H1 (cell line): ENCODE data around the gene TRABD2A. TPM values are rescaled to one million over a fixed set of nuclear protein-coding genes. Genes with fewer than 3 reads are reported as not detected.
"Not testable (repeated sequence)": the region's sequence is repeated elsewhere in the genome, so short reads cannot be mapped to it uniquely, and the experiment has no call there.

Experiments used
- CTCF ChIA-PET: fragments of 300-600 bp; sonication (Branson Sonifier 250); formaldehyde crosslinking; loops from one replicate; lab custom pipeline; 2021; ENCODE audit not compliant: partially characterized antibody; lab: Charles Lee
- POLR2A ChIA-PET: fragments of 300-600 bp; sonication (Branson Sonifier 250); formaldehyde crosslinking; loops from one replicate; lab custom pipeline; 2021; ENCODE audit warnings: inconsistent platforms; ENCODE audit not compliant: partially characterized antibody; lab: Charles Lee
- DNase-seq, 2 experiments: peaks; one replicate each; pipeline versions ENCODE4 v3.0.0 to v3.0.0-alpha.2; 2010 to 2022; ENCODE audit warnings: low spot score in 2 of 2, low read depth in 1 of 2, mixed read lengths in 1 of 2
- FAIRE-seq: peaks from 2 replicates; lab custom pipeline; 2011; peaks lifted over from hg19 to GRCh38; lab: Jason Lieb, UNC
- H2AFZ ChIP-seq: 2 replicates; pipeline ENCODE4 v1.8.1; 2012; ENCODE audit warnings: low read length, inconsistent platforms
- H2AK5ac ChIP-seq: 2 replicates; pipeline ENCODE4 v1.6.1; 2013; ENCODE audit warnings: low read depth, low read length
- H2BK120ac ChIP-seq: replicated peaks from 2 replicates; pipeline ENCODE3; 2013; ENCODE audit warnings: low read depth, low read length, inconsistent platforms
- H2BK12ac ChIP-seq: 2 replicates; pipeline ENCODE4 v1.6.1; 2013; ENCODE audit warnings: low read depth, low read length
- H2BK15ac ChIP-seq: 2 replicates; pipeline ENCODE4 v1.6.1; 2013; ENCODE audit warnings: low read length
- H2BK20ac ChIP-seq: 2 replicates; pipeline ENCODE4 v1.6.1; 2013; ENCODE audit warnings: low read length
- H2BK5ac ChIP-seq: 2 replicates; pipeline ENCODE4 v1.6.1; 2013; ENCODE audit warnings: low read depth, low read length
- H3K14ac ChIP-seq: 2 replicates; pipeline ENCODE4 v1.6.1; 2013; ENCODE audit warnings: inconsistent platforms; ENCODE audit not compliant: insufficient read length
- H3K18ac ChIP-seq: 2 replicates; pipeline ENCODE4 v1.6.1; 2013; ENCODE audit warnings: low read length; ENCODE audit errors: extremely low read depth
- H3K23ac ChIP-seq: 2 replicates; pipeline ENCODE4 v1.6.1; 2013; ENCODE audit warnings: inconsistent platforms; ENCODE audit not compliant: insufficient read length
- H3K23me2 ChIP-seq: 2 replicates; pipeline ENCODE4 v1.6.1; 2013; ENCODE audit warnings: low read depth, low read length
- H3K27ac ChIP-seq: 2 replicates; pipeline ENCODE4 v1.6.1; 2011; ENCODE audit warnings: low read depth, low read length, inconsistent platforms
- H3K27me3 ChIP-seq, 4 experiments: replicated peaks in 1 of 4; 1 replicate in 1 of 4; 2 replicates in 3 of 4; pipeline versions ENCODE4 v1.6.1 to v1.8.1; 2011 to 2013; ENCODE audit warnings: low read length in 3 of 4, mild to moderate bottlenecking in 3 of 4, inconsistent platforms in 2 of 4, mixed read lengths in 2 of 4, moderate library complexity in 1 of 4; ENCODE audit not compliant: control insufficient read depth in 3 of 4, insufficient read depth in 3 of 4; ENCODE audit errors: extremely low read depth in 1 of 4
- H3K36me3 ChIP-seq, 4 experiments: 2 replicates each; pipeline versions ENCODE4 v1.6.1 to v1.8.1; 2011 to 2013; ENCODE audit warnings: mild to moderate bottlenecking in 4 of 4, low read length in 3 of 4, moderate library complexity in 2 of 4, control low read depth in 1 of 4, inconsistent platforms in 1 of 4; ENCODE audit not compliant: insufficient read depth in 4 of 4, control insufficient read depth in 2 of 4
- H3K4ac ChIP-seq: replicated peaks from 2 replicates; pipeline ENCODE3; 2013; ENCODE audit warnings: low read length, low read depth, mixed read lengths, inconsistent platforms; ENCODE audit not compliant: insufficient read length
- H3K4me1 ChIP-seq, 4 experiments: replicated peaks in 1 of 4; 1 replicate in 1 of 4; 2 replicates in 3 of 4; pipeline versions ENCODE4 v1.6.1 to v1.8.1; 2011 to 2013; ENCODE audit warnings: low read length in 3 of 4, inconsistent platforms in 2 of 4, mixed read lengths in 1 of 4; ENCODE audit not compliant: insufficient read depth in 4 of 4, control insufficient read depth in 3 of 4
- H3K4me2 ChIP-seq, 2 experiments: 2 replicates each; pipeline versions ENCODE4 v1.6.1 to v1.8.1; 2011 to 2013; ENCODE audit warnings: low read depth in 2 of 2, low read length in 2 of 2, control low read depth in 1 of 2, inconsistent platforms in 1 of 2, mild to moderate bottlenecking in 1 of 2; ENCODE audit not compliant: insufficient read depth in 1 of 2
- H3K4me3 ChIP-seq, 4 experiments: fragments of 200-600, 300-600 bp in 1 of 4; sonication (generic), shearing (Covaris generic), sonication (Bioruptor Twin) in 1 of 4; 2 replicates each; pipeline versions ENCODE4 v1.5.1 to v1.8.1; 2011 to 2016; ENCODE audit warnings: low read length in 4 of 4, low read depth in 3 of 4, control low read depth in 2 of 4, inconsistent platforms in 2 of 4, mild to moderate bottlenecking in 2 of 4, mixed read lengths in 1 of 4, moderate library complexity in 1 of 4; ENCODE audit not compliant: insufficient read depth in 2 of 4; ENCODE audit errors: extremely low read depth in 1 of 4
- H3K56ac ChIP-seq: replicated peaks from 2 replicates; pipeline ENCODE3; 2013; ENCODE audit warnings: low read depth, mild to moderate bottlenecking, mixed read lengths, low read length, inconsistent platforms; ENCODE audit not compliant: insufficient read length
- H3K79me1 ChIP-seq: 2 replicates; pipeline ENCODE4 v1.6.1; 2013; ENCODE audit warnings: low read depth, low read length, control low read depth
- H3K79me2 ChIP-seq, 2 experiments: 2 replicates each; pipeline versions ENCODE4 v1.6.1 to v1.8.1; 2012 to 2013; ENCODE audit warnings: low read length in 2 of 2, mild to moderate bottlenecking in 2 of 2, inconsistent platforms in 1 of 2; ENCODE audit not compliant: insufficient read depth in 2 of 2, control insufficient read depth in 1 of 2
- H3K9ac ChIP-seq, 4 experiments: replicated peaks in 1 of 4; 1 replicate in 1 of 4; 2 replicates in 3 of 4; pipeline versions ENCODE4 v1.6.1 to v1.8.1; 2011 to 2013; ENCODE audit warnings: low read depth in 3 of 4, low read length in 3 of 4, control low read depth in 2 of 4, mild to moderate bottlenecking in 2 of 4, moderate library complexity in 2 of 4, inconsistent platforms in 1 of 4; ENCODE audit errors: extremely low read depth in 1 of 4
- H3K9me3 ChIP-seq, 2 experiments: 2 replicates each; pipeline versions ENCODE4 v1.6.1 to v1.8.1; 2012 to 2013; ENCODE audit warnings: mild to moderate bottlenecking in 2 of 2, moderate library complexity in 2 of 2, control low read depth in 1 of 2, inconsistent platforms in 1 of 2, low read depth in 1 of 2, low read length in 1 of 2, mixed read lengths in 1 of 2; ENCODE audit not compliant: insufficient read depth in 2 of 2
- H4K20me1 ChIP-seq, 2 experiments: replicated peaks in 1 of 2; 2 replicates each; pipeline versions ENCODE3 to v1.8.1; 2011 to 2013; ENCODE audit warnings: inconsistent platforms in 2 of 2, low read length in 2 of 2, mild to moderate bottlenecking in 1 of 2; ENCODE audit not compliant: insufficient read depth in 2 of 2, control insufficient read depth in 1 of 2
- H4K5ac ChIP-seq: 2 replicates; pipeline ENCODE4 v1.6.1; 2013; ENCODE audit warnings: low read length, low read depth, mixed read lengths, inconsistent platforms; ENCODE audit not compliant: insufficient read length
- H4K8ac ChIP-seq: 2 replicates; pipeline ENCODE4 v1.8.0; 2013; ENCODE audit warnings: mild to moderate bottlenecking, moderate library complexity, low read length, inconsistent platforms; ENCODE audit not compliant: insufficient read depth; ENCODE audit errors: extremely low read depth
- H4K91ac ChIP-seq: replicated peaks from 2 replicates; pipeline ENCODE3; 2013; ENCODE audit warnings: low read length, mixed read lengths, inconsistent platforms; ENCODE audit not compliant: insufficient read length
- EP300 ChIP-seq, 2 experiments: IDR thresholded peaks; 1 replicate in 1 of 2; 2 replicates in 1 of 2; pipeline ENCODE4 v1.6.1; 2011 to 2012; ENCODE audit warnings: low read depth in 2 of 2, low read length in 2 of 2, mild to moderate bottlenecking in 2 of 2, borderline replicate concordance in 1 of 2, inconsistent platforms in 1 of 2, moderate library complexity in 1 of 2
- NANOG ChIP-seq: IDR thresholded peaks from 2 replicates; pipeline ENCODE4 v1.6.1; 2011; ENCODE audit warnings: low read length, low read depth, mild to moderate bottlenecking, inconsistent platforms; ENCODE audit not compliant: insufficient read depth, poor library complexity, severe bottlenecking
- TEAD4 ChIP-seq: IDR thresholded peaks from 2 replicates; pipeline ENCODE4 v1.6.1; 2012; ENCODE audit warnings: low read depth, low read length, inconsistent platforms, mixed read lengths
- WGBS, 2 experiments: shearing (Covaris generic) in 1 of 2; methylation state at CpG; one replicate each; pipeline versions ENCODE4 v1.1.6 to v1.1.7; 2013 to 2015; ENCODE audit warnings: low lambda C conversion rate in 2 of 2, mixed read lengths in 2 of 2, inconsistent platforms in 1 of 2, low coverage in 1 of 2, missing lambda C conversion rate in 1 of 2; ENCODE audit not compliant: insufficient replicate concordance in 2 of 2, insufficient coverage in 1 of 2, insufficient read length in 1 of 2; ENCODE audit errors: extremely low coverage in 1 of 2, missing lambda C conversion rate in 1 of 2; 5-methylcytosine and 5-hydroxymethylcytosine counted together
- polyA plus RNA-seq, 7 experiments: library from polyadenylated mRNA; depleted of rRNA in 3 of 7; stranded (reverse) in 5 of 7; unstranded in 2 of 7; fragments of >200 nt in 5 of 7; fragments of 200-250 nt in 2 of 7; gene quantifications; 1 replicate in 5 of 7; 2 replicates in 1 of 7; 4 replicates in 1 of 7; pipeline versions ENCODE4 v1.2.1 to v1.2.3, GENCODE V29; 2011 to 2013; ENCODE audit warnings: missing spikeins in 2 of 7, mixed read lengths in 2 of 7
- total RNA-seq: library from RNA; stranded (reverse); fragmentation: NEBNext Ultra II Directional; extraction: Animal tissue kit (Norgen Biotek cat#: 25700); gene quantifications from 2 replicates; pipeline ENCODE4 v1.2.1, GENCODE V29; 2021
- TF ChIP-seq, protein P1 (sequence below): IDR thresholded peaks from 2 replicates; pipeline ENCODE4 v1.6.1; 2012; ENCODE audit warnings: inconsistent platforms

Gene TRABD2A
- total and polyA plus RNA-seq, 2 of the 8 experiments (the other 6 are each of a cell fraction or from before 2014, with no cell fraction given) = 17.3 to 18.6 TPM

DNA sequence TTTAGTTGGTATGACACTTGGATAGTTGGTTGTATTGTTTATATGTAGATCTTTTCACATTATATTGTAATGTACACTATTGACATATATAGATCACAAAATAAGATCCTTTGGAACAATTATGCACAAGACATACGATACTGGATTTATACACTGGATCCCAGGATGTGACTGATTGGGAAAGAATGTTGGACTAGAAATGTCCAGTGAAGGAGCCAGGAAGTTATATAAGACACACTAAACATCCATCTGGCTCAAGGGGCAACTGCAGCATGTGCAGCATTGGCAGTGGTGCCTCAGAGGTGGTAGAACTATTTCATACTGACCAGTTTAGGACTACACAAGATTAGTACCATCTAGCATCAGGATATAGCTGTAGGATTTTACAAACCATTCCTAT lies 104.9 kb downstream of the TRABD2A start (continued):
- no peak for TF ChIP-seq NANOG
- TF ChIP-seq EP300 (IDR thresholded peaks at IDR 0.05; ENCODE audit: borderline replicate concordance in 1 of 2, low read depth in 2 of 2, low read length in 2 of 2) = no peak
- TF ChIP-seq, protein P1, sequence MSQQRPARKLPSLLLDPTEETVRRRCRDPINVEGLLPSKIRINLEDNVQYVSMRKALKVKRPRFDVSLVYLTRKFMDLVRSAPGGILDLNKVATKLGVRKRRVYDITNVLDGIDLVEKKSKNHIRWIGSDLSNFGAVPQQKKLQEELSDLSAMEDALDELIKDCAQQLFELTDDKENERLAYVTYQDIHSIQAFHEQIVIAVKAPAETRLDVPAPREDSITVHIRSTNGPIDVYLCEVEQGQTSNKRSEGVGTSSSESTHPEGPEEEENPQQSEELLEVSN = no peak
- no peak for TF ChIP-seq TEAD4

DNA sequence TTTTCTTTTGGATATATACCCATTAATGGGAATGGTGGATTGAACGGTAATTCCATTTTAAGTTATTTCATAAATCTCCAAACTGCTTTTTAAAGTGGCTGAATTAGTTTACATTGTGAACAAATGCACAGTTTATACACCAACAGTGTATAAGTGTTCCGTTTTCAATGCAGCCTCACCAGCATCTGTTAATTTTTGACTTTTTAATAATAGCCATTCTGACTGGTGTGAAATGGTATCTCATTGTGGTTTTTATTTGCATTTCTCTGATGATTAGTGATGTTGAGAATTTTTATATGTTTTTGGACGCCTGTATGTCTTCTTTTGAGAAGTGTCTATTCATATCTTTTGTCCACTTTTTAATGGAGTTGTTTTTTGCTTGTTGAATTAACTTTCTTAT lies 107.3 kb downstream of the TRABD2A start:
- H3K9me3 ChIP-seq, H2BK20ac ChIP-seq, CTCF ChIA-PET, H2BK5ac ChIP-seq, H4K91ac ChIP-seq, H3K79me2 ChIP-seq, H3K36me3 ChIP-seq, H3K14ac ChIP-seq, H2AFZ ChIP-seq, H4K8ac ChIP-seq, H3K56ac ChIP-seq, FAIRE-seq, H3K23me2 ChIP-seq, H3K4me3 ChIP-seq, H4K5ac ChIP-seq, H3K27ac ChIP-seq, H3K27me3 ChIP-seq, H2BK120ac ChIP-seq, H3K4me2 ChIP-seq, H3K4ac ChIP-seq, H3K18ac ChIP-seq, DNase-seq, H3K4me1 ChIP-seq, H4K20me1 ChIP-seq, POLR2A ChIA-PET, H3K23ac ChIP-seq, H2BK12ac ChIP-seq, H3K79me1 ChIP-seq, H2AK5ac ChIP-seq, H2BK15ac ChIP-seq, H3K9ac ChIP-seq: not testable (repeated sequence)
- 79% methylated on average over 3 of the region's 3 CpGs; no CpG with 5 or more reads in 1 of the 2 experiments for WGBS, 2 experiments
